WTC11 (cell line): ENCODE results near the gene SPATA13. TPM values are rescaled to one million over a fixed set of nuclear protein-coding genes. Genes with fewer than 3 reads are reported as not detected.

ENCODE experiments used
- ATAC-seq: fragments of 200-7000 bp; cut with Tn5 transposase; 2 replicates; pipeline ENCODE4 v1.10.0; 2021; ENCODE audit warnings: mild to moderate bottlenecking, moderate library complexity
- CTCF ChIA-PET: fragments of 300-600 bp; sonication (Branson Sonifier 250); formaldehyde crosslinking; loops from one replicate; lab custom pipeline; 2021; ENCODE audit warnings: antibody characterized with exemption; lab: Charles Lee
- POLR2A ChIA-PET: fragments of 350-600 bp; sonication (Branson Sonifier 250); formaldehyde crosslinking; loops from one replicate; lab custom pipeline; 2021; ENCODE audit warnings: antibody characterized with exemption; lab: Charles Lee
- DNase-seq: peaks from one replicate; pipeline ENCODE4 v3.0.0; 2021; ENCODE audit warnings: low spot score
- H3K27ac Mint-ChIP-seq: 2 replicates; pipeline ENCODE4 v1.8.0; 2021; ENCODE audit warnings: mixed read lengths
- H3K27me3 Mint-ChIP-seq: 2 replicates; pipeline ENCODE4 v1.8.0; 2021; ENCODE audit warnings: low read depth, mild to moderate bottlenecking, moderate library complexity, mixed read lengths
- H3K36me3 Mint-ChIP-seq: 2 replicates; pipeline ENCODE4 v1.8.0; 2021; ENCODE audit warnings: mixed read lengths
- H3K4me1 Mint-ChIP-seq: 2 replicates; pipeline ENCODE4 v1.8.0; 2022; ENCODE audit warnings: mixed read lengths
- H3K4me3 Mint-ChIP-seq: 2 replicates; pipeline ENCODE4 v1.8.0; 2021; ENCODE audit warnings: mild to moderate bottlenecking, moderate library complexity, mixed read lengths
- H3K9me3 Mint-ChIP-seq: 2 replicates; pipeline ENCODE4 v1.8.0; 2021; ENCODE audit warnings: mixed read lengths
- ATF1 ChIP-seq: sonication (generic); formaldehyde crosslinking; IDR thresholded peaks from 2 replicates; pipeline ENCODE4 v1.8.1; 2023; ENCODE audit warnings: mild to moderate bottlenecking, moderate library complexity, missing genetic modification reagents
- ATF6 ChIP-seq: sonication (generic); formaldehyde crosslinking; IDR thresholded peaks from 2 replicates; pipeline ENCODE4 v1.8.1; 2023; ENCODE audit warnings: mild to moderate bottlenecking, missing genetic modification reagents
- CREM ChIP-seq: sonication (generic); formaldehyde crosslinking; IDR thresholded peaks from 2 replicates; pipeline ENCODE4 v1.8.1; 2022; ENCODE audit warnings: mild to moderate bottlenecking, missing genetic modification reagents, moderate library complexity
- EMX1 ChIP-seq: fragments of 250-450 bp; sonication (Bioruptor Pico); IDR thresholded peaks from 2 replicates; pipeline ENCODE4 v1.8.0; 2021; ENCODE audit warnings: mild to moderate bottlenecking
- GABPB1 ChIP-seq: sonication (generic); formaldehyde crosslinking; IDR thresholded peaks from 2 replicates; pipeline ENCODE4 v1.8.1; 2023; ENCODE audit warnings: mild to moderate bottlenecking, missing genetic modification reagents
- JUN ChIP-seq: sonication (generic); formaldehyde crosslinking; IDR thresholded peaks from 2 replicates; pipeline ENCODE4 v1.8.0; 2023; ENCODE audit warnings: mild to moderate bottlenecking, missing genetic modification reagents
- MYBL2 ChIP-seq: sonication (generic); formaldehyde crosslinking; IDR thresholded peaks from 2 replicates; pipeline ENCODE4 v1.8.1; 2023; ENCODE audit warnings: mild to moderate bottlenecking, moderate library complexity, missing genetic modification reagents
- NFYB ChIP-seq: sonication (generic); formaldehyde crosslinking; conservative IDR thresholded peaks from 2 replicates; pipeline ENCODE4 v1.8.0; 2022; ENCODE audit warnings: low read depth, missing genetic modification reagents
- RELA ChIP-seq: sonication (generic); formaldehyde crosslinking; IDR thresholded peaks from 2 replicates; pipeline ENCODE4 v1.8.1; 2022; ENCODE audit warnings: missing genetic modification reagents, mild to moderate bottlenecking, borderline replicate concordance
- SMAD3 ChIP-seq: sonication (generic); formaldehyde crosslinking; IDR thresholded peaks from 2 replicates; pipeline ENCODE4 v1.8.0; 2022; ENCODE audit warnings: missing genetic modification reagents, mild to moderate bottlenecking, borderline replicate concordance
- SOX15 ChIP-seq: fragments of 250-450 bp; sonication (Bioruptor Pico); IDR thresholded peaks from 2 replicates; pipeline ENCODE4 v1.9.0; 2021; ENCODE audit warnings: mild to moderate bottlenecking
- TEAD4 ChIP-seq: sonication (generic); formaldehyde crosslinking; IDR thresholded peaks from 2 replicates; pipeline ENCODE4 v1.8.0; 2022; ENCODE audit warnings: mild to moderate bottlenecking, missing genetic modification reagents
- ZNF219 ChIP-seq: sonication (generic); formaldehyde crosslinking; IDR thresholded peaks from 2 replicates; pipeline ENCODE4 v1.8.0; 2023; ENCODE audit warnings: missing genetic modification reagents, mild to moderate bottlenecking, borderline replicate concordance
- ZNF232 ChIP-seq: sonication (generic); formaldehyde crosslinking; IDR thresholded peaks from 2 replicates; pipeline ENCODE4 v1.8.0; 2022; ENCODE audit warnings: mild to moderate bottlenecking, missing genetic modification reagents
- ZNF317 ChIP-seq: sonication (generic); formaldehyde crosslinking; IDR thresholded peaks from 2 replicates; pipeline ENCODE4 v1.8.1; 2023; ENCODE audit warnings: low read depth, mild to moderate bottlenecking, moderate library complexity, missing genetic modification reagents, borderline replicate concordance
- ZNF396 ChIP-seq: fragments of 250-450 bp; sonication (Bioruptor Pico); IDR thresholded peaks from 2 replicates; pipeline ENCODE4 v1.8.0; 2021; ENCODE audit warnings: mild to moderate bottlenecking, moderate library complexity, borderline replicate concordance
- ZNF416 ChIP-seq: fragments of 250-450 bp; sonication (Bioruptor Pico); IDR thresholded peaks from 2 replicates; pipeline ENCODE4 v1.9.0; 2021; ENCODE audit warnings: mild to moderate bottlenecking, inconsistent platforms
- ZNF423 ChIP-seq: fragments of 250-450 bp; sonication (Bioruptor Pico); IDR thresholded peaks from 2 replicates; pipeline ENCODE4 v2.1.2; 2022; ENCODE audit warnings: mild to moderate bottlenecking, moderate library complexity
- ZNF512 ChIP-seq: sonication (generic); formaldehyde crosslinking; IDR thresholded peaks from 2 replicates; pipeline ENCODE4 v1.8.1; 2022; ENCODE audit warnings: missing genetic modification reagents, borderline replicate concordance
- total RNA-seq: library from RNA; stranded (reverse); gene quantifications from 3 replicates; pipeline ENCODE4 v1.2.3, GENCODE V29; 2021
- TF ChIP-seq, protein P1 (sequence below): sonication (generic); formaldehyde crosslinking; IDR thresholded peaks from 2 replicates; pipeline ENCODE4 v1.8.0; 2022; ENCODE audit warnings: mild to moderate bottlenecking, missing genetic modification reagents
- TF ChIP-seq, protein P2 (sequence below): sonication (generic); formaldehyde crosslinking; IDR thresholded peaks from 2 replicates; pipeline ENCODE4 v1.8.0; 2022; ENCODE audit warnings: missing genetic modification reagents

SPATA13 gene
- total RNA-seq, 1 experiment from 2014 or later: 29.0 TPM

- TF ChIP-seq ATF1: no peak
These were observed 93.1 kb downstream of the SPATA13 start (continued) for GRCh38 chr13:24253520-24254145.

GRCh38 chr13:24254146-24254841, 93.8 kb downstream of the SPATA13 start:
- peaks cover 7% of the 10 kb centered on the region for H3K4me1 Mint-ChIP-seq
- ChIA-PET POLR2A (interaction anchor here (0.6 kb wide), 1 partner anchor 56 kb away, joined by 5 read pairs; no protein-coding TSS in a partner anchor), CTCF (no interaction called here)
- H3K27me3 Mint-ChIP-seq: no peaks in the 10 kb centered on the region
- ATAC-seq: no peak
- peaks cover 6% of the 10 kb centered on the region for H3K36me3 Mint-ChIP-seq
- no peak for DNase-seq
- no peak overlapping the region for H3K27ac Mint-ChIP-seq
- no peak overlapping the region for H3K4me3 Mint-ChIP-seq
- no peak for TF ChIP-seq CREM (CRISPR knock-in tag)
- no peak for TF ChIP-seq ZNF416
- TF ChIP-seq ATF6 (CRISPR knock-in tag): no peak
- no peak for TF ChIP-seq NFYB (CRISPR knock-in tag)
- TF ChIP-seq SOX15 (CRISPR knock-in tag): no peak
- H3K9me3 Mint-ChIP-seq: no peaks in the 10 kb centered on the region

DNA sequence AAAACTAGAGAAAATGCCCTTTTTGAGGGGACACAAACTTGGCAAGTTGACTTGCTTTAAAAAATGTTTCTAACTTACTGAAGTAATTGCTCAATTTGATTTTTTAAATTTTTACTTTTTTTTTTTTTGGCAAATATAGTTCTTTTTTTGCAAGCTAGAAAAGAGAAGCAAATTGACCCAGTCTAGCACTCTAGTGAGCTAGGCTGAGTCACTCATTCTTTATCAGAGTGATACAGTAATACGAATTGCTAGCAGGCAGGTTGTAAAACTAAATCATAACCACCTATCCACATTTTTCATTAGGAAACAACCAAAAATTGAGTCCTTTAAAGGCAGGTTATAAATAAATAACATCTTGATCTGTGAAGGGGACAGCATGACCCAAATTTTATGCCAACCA, 97.0 kb downstream of the SPATA13 start:
- Mint-ChIP-seq H3K4me3 (no peak overlapping the region), H3K9me3 (no peaks in the 10 kb centered on the region), H3K4me1 (no peaks in the 10 kb centered on the region), H3K36me3 (peaks cover 4% of the 10 kb centered on the region; the same call in 1 of the 2 replicates), H3K27ac (no peak overlapping the region), H3K27me3 (no peaks in the 10 kb centered on the region)
- DNase-seq: no peak
- ChIA-PET POLR2A (no interaction called here), CTCF (interaction anchor here (0.9 kb wide), 1 partner anchor 29 kb away, joined by 3 read pairs; no protein-coding TSS in a partner anchor)
- TF ChIP-seq ZNF512 (no peak), GABPB1 (CRISPR knock-in tag) (no peak), MYBL2 (CRISPR knock-in tag) (no peak), EMX1 (CRISPR knock-in tag) (no peak), JUN (CRISPR knock-in tag) (no peak), SMAD3 (CRISPR knock-in tag) (no peak), ZNF232 (CRISPR knock-in tag) (no peak)
- TF ChIP-seq, protein P1, sequence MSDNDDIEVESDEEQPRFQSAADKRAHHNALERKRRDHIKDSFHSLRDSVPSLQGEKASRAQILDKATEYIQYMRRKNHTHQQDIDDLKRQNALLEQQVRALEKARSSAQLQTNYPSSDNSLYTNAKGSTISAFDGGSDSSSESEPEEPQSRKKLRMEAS (CRISPR knock-in tag): no peak
- ATAC-seq: no peak

GRCh38 chr13:24261566-24261965, 101.0 kb downstream of the SPATA13 start:
- no peak overlapping the region for H3K27ac Mint-ChIP-seq
- H3K4me3 Mint-ChIP-seq: no peak overlapping the region
- ATAC-seq (no peak), DNase-seq (no peak)
- 0 out of 2 replicates have a peak, but pooled peaks cover 4% of the 10 kb centered on the region for H3K36me3 Mint-ChIP-seq
- POLR2A ChIA-PET: no interaction called here
- no peaks in the 10 kb centered on the region for H3K9me3 Mint-ChIP-seq
- no peaks in the 10 kb centered on the region for H3K27me3 Mint-ChIP-seq
- no peaks in the 10 kb centered on the region for H3K4me1 Mint-ChIP-seq
- CTCF ChIA-PET: interaction anchor here (1.7 kb wide), 1 partner anchor 33 kb away, joined by 4 read pairs; no protein-coding TSS in a partner anchor
- TF ChIP-seq TEAD4 (CRISPR knock-in tag) (no peak), ZNF317 (CRISPR knock-in tag) (no peak), RELA (CRISPR knock-in tag) (no peak), ZNF219 (no peak), ZNF396 (CRISPR knock-in tag) (no peak), ATF6 (CRISPR knock-in tag) (no peak), ZNF416 (no peak), ZNF423 (CRISPR knock-in tag) (no peak)
- TF ChIP-seq, protein P2, sequence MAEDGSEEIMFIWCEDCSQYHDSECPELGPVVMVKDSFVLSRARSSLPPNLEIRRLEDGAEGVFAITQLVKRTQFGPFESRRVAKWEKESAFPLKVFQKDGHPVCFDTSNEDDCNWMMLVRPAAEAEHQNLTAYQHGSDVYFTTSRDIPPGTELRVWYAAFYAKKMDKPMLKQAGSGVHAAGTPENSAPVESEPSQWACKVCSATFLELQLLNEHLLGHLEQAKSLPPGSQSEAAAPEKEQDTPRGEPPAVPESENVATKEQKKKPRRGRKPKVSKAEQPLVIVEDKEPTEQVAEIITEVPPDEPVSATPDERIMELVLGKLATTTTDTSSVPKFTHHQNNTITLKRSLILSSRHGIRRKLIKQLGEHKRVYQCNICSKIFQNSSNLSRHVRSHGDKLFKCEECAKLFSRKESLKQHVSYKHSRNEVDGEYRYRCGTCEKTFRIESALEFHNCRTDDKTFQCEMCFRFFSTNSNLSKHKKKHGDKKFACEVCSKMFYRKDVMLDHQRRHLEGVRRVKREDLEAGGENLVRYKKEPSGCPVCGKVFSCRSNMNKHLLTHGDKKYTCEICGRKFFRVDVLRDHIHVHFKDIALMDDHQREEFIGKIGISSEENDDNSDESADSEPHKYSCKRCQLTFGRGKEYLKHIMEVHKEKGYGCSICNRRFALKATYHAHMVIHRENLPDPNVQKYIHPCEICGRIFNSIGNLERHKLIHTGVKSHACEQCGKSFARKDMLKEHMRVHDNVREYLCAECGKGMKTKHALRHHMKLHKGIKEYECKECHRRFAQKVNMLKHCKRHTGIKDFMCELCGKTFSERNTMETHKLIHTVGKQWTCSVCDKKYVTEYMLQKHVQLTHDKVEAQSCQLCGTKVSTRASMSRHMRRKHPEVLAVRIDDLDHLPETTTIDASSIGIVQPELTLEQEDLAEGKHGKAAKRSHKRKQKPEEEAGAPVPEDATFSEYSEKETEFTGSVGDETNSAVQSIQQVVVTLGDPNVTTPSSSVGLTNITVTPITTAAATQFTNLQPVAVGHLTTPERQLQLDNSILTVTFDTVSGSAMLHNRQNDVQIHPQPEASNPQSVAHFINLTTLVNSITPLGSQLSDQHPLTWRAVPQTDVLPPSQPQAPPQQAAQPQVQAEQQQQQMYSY: no peak
